ENCODE results near the gene CC2D1A. TPM values are rescaled to one million over a fixed set of nuclear protein-coding genes. Genes with fewer than 3 reads are reported as not detected.

The CC2D1A gene
- total and polyA plus RNA-seq, 2 experiments from 2014 or later = 15.8 to 20.6 TPM

DNA sequence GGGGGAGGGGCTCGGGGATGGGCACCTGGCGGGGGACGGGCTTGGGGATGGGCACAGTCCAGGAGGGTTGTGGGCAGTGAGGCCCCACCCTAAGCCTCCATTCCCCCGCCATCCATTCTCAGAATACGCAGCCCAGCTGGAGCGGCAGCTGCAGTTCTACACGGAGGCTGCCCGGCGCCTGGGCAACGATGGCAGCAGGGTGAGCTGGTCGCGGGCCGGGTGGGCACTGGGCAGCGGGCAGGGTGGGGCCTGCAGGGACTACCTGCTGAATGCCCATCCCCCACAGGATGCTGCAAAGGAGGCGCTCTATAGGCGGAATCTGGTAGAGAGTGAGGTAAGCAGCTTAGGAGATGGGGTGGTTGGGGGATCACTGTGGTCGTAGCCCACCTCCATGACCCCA, 24.0 kb downstream of the CC2D1A start:
- in situ Hi-C loops (cut with MboI) = no loop called here
- TF ChIP-seq EZH2phosphoT487 (IDR thresholded peaks at IDR 0.05; ENCODE audit: insufficient read depth, low read depth) (no peak), EZH2 (IDR thresholded peaks at IDR 0.05; ENCODE audit: insufficient read depth, poor library complexity, severe bottlenecking) (no peak)

DNA sequence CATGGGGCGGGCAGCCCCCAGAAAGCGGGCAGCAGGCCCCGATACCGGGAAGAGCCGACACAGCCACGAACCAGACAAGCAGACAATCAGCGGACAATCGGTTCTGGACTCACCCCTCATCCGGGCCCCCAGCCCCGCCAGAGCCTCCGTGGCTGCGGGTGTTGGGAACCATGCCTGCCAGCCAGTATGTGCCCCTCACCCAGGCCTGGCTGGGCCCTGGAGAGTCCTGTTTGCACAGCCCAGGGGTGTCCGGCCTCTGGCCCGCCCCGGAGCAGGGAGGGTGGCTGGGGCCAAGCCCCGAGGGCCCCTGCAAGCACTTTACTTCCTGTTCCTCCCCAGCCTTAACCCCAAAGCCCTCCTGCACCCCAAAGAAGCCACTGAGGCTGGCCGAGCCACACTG, 24.4 kb downstream of the CC2D1A start:
- H3K9me3 ChIP-seq (ENCODE audit: low read depth) = no peaks in the 10 kb centered on the region
- no peaks in the 10 kb centered on the region for H3F3A ChIP-seq (ENCODE audit: insufficient read depth)
- H3K4me2 ChIP-seq (ENCODE audit: unreplicated experiment) = no peak overlapping the region
- H3K4me1 ChIP-seq (ENCODE audit: insufficient read depth) = no peaks in the 10 kb centered on the region
- no peaks in the 10 kb centered on the region; the same call in 1 of the 2 replicates for H3K36me3 ChIP-seq (ENCODE audit: low read depth)
- H3K79me2 ChIP-seq (ENCODE audit: insufficient read depth) = no peaks in the 10 kb centered on the region
- 91% methylated on average over 15 to 17 of the region's 17 CpGs for WGBS, 2 experiments (ENCODE audit: low coverage in 1 of 2, low lambda C conversion rate in 2 of 2, missing lambda C conversion rate in 2 of 2)
- no peaks in the 10 kb centered on the region for H4K20me1 ChIP-seq (ENCODE audit: insufficient read depth)
- no peak overlapping the region for H3K27ac ChIP-seq
- DNase-seq = no peak
- no peak for TF ChIP-seq EZH2phosphoT487 (IDR thresholded peaks at IDR 0.05; ENCODE audit: insufficient read depth, low read depth)
- TF ChIP-seq EZH2 (IDR thresholded peaks at IDR 0.05; ENCODE audit: insufficient read depth, poor library complexity, severe bottlenecking) = no peak
- H3K9ac ChIP-seq = no peak overlapping the region
- H3K4me3 ChIP-seq = no peak overlapping the region
- no peaks in the 10 kb centered on the region for H3K9me2 ChIP-seq (ENCODE audit: insufficient read depth)
- no peaks in the 10 kb centered on the region for H3K27me3 ChIP-seq (replicated peaks; ENCODE audit: insufficient read depth)
- in situ Hi-C loops (cut with MboI) = no loop called here
- H2AFZ ChIP-seq = no peak overlapping the region

More for the DNA sequence above, 24.0 kb downstream of the CC2D1A start:
- Histone ChIP-seq H3K27ac (no peak overlapping the region), H3K36me3 (ENCODE audit: low read depth) (no peaks in the 10 kb centered on the region; the same call in 1 of the 2 replicates), H3K4me1 (ENCODE audit: insufficient read depth) (no peaks in the 10 kb centered on the region), H3K9ac (no peak overlapping the region), H2AFZ (no peak overlapping the region), H3K27me3 (replicated peaks; ENCODE audit: insufficient read depth) (no peaks in the 10 kb centered on the region), H3K4me2 (ENCODE audit: unreplicated experiment) (no peak overlapping the region), H4K20me1 (ENCODE audit: insufficient read depth) (no peaks in the 10 kb centered on the region), H3K79me2 (ENCODE audit: insufficient read depth) (no peaks in the 10 kb centered on the region), H3K9me3 (ENCODE audit: low read depth) (no peaks in the 10 kb centered on the region), H3F3A (ENCODE audit: insufficient read depth) (no peaks in the 10 kb centered on the region), H3K9me2 (ENCODE audit: insufficient read depth) (no peaks in the 10 kb centered on the region), H3K4me3 (no peak overlapping the region)
- no peak for DNase-seq
- WGBS, 2 experiments (ENCODE audit: low coverage in 1 of 2, low lambda C conversion rate in 2 of 2, missing lambda C conversion rate in 2 of 2) = 89 to 97% methylated on average over 12 to 17 of the region's 17 CpGs

DNA sequence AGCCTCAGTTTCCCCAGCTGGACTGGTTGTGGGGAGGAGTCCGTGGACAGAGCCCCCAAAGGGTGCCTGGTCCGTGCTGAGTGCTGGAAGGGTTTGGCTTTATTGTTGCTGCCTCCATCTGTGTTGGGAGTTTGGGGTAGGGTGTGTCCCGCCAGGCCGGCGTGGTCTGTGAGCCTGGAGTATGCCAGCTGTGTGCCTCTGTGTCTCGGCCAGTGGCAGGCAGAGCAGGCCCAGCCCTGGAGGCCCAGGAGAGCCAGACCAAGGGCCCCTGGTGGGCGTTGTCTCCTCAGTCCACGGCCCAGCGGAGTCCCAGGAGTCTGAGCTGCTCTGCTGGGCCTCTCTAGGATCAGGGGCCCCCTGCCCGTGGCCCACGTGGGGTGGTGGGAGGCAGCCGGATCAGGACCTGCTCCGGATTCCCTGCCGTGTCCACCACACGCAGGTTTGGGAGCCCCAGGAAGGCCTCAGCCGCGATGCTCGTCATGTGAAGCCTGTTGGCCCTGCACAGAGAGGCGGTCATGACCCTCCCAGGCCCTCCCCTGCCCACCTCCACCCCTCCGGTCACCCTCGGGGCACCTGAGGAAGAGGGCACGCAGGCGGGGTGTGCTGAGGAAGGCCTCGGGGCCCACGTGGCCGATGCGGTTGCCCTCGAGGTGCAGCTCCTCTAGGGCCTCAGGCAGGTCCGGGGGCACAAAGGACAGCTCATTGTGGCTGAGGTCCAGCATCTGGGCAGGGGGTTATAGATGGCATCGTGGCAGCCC, 25.6 kb downstream of the CC2D1A start:
- Histone ChIP-seq H3K9ac (no peak overlapping the region), H3F3A (ENCODE audit: insufficient read depth) (no peaks in the 10 kb centered on the region), H3K9me2 (ENCODE audit: insufficient read depth) (no peaks in the 10 kb centered on the region), H2AFZ (no peak overlapping the region), H3K36me3 (ENCODE audit: low read depth) (no peaks in the 10 kb centered on the region; the same call in 1 of the 2 replicates), H4K20me1 (ENCODE audit: insufficient read depth) (no peaks in the 10 kb centered on the region), H3K27ac (no peak overlapping the region), H3K79me2 (ENCODE audit: insufficient read depth) (no peaks in the 10 kb centered on the region), H3K4me1 (ENCODE audit: insufficient read depth) (no peaks in the 10 kb centered on the region), H3K4me3 (no peak overlapping the region), H3K27me3 (replicated peaks; ENCODE audit: insufficient read depth) (no peaks in the 10 kb centered on the region), H3K9me3 (ENCODE audit: low read depth) (no peaks in the 10 kb centered on the region), H3K4me2 (ENCODE audit: unreplicated experiment) (no peak overlapping the region)
- no peak for DNase-seq
- no peak for TF ChIP-seq EZH2 (IDR thresholded peaks at IDR 0.05; ENCODE audit: insufficient read depth, poor library complexity, severe bottlenecking)
- TF ChIP-seq EZH2phosphoT487 (IDR thresholded peaks at IDR 0.05; ENCODE audit: insufficient read depth, low read depth) = no peak
- in situ Hi-C loops (cut with MboI) = no loop called here
- 65 to 66% methylated on average over 26 to 30 of the region's 30 CpGs for whole genome bisulfite sequencing, 2 experiments (ENCODE audit: low coverage in 1 of 2, low lambda C conversion rate in 2 of 2, missing lambda C conversion rate in 2 of 2)

DNA sequence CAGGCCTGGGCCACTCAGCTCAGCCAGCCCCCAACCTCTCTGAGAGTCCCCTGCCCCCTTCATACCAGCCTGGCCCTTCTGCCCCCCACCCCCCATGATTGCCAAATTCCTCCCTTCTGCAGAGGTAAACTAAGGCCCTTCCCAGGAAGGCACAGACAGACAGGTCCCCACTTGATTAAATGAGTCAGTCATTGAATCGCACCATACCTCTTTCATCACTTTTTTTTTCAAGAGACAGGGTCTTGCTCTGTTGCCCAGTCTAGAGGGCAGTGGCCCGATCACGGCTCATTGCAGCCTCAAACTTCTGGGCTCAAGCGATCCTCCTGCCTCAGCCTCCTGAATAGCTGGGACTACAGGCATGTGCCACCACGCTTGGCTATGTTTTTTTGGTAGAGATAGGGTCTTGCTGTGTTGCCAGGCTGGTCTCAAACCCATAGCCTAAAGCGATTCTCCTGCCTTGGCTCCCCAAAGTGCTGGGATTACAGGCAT, 26.2 kb downstream of the CC2D1A start:
- H3K4me2 ChIP-seq (ENCODE audit: unreplicated experiment) = no peak overlapping the region
- no peaks in the 10 kb centered on the region for H4K20me1 ChIP-seq (ENCODE audit: insufficient read depth)
- no peak for DNase-seq
- no peaks in the 10 kb centered on the region for H3K9me3 ChIP-seq (ENCODE audit: low read depth)
- no peaks in the 10 kb centered on the region for H3K27me3 ChIP-seq (replicated peaks; ENCODE audit: insufficient read depth)
- H3K27ac ChIP-seq = no peak overlapping the region
- H3K4me1 ChIP-seq (ENCODE audit: insufficient read depth) = no peaks in the 10 kb centered on the region
- no peak overlapping the region for H2AFZ ChIP-seq
- H3K4me3 ChIP-seq = no peak overlapping the region
- H3F3A ChIP-seq (ENCODE audit: insufficient read depth) = no peaks in the 10 kb centered on the region
- TF ChIP-seq EZH2 (IDR thresholded peaks at IDR 0.05; ENCODE audit: insufficient read depth, poor library complexity, severe bottlenecking) = no peak
- no peak for TF ChIP-seq EZH2phosphoT487 (IDR thresholded peaks at IDR 0.05; ENCODE audit: insufficient read depth, low read depth)
- no peaks in the 10 kb centered on the region for H3K9me2 ChIP-seq (ENCODE audit: insufficient read depth)
- H3K36me3 ChIP-seq (ENCODE audit: low read depth) = no peaks in the 10 kb centered on the region; the same call in 1 of the 2 replicates
- in situ Hi-C loops (cut with MboI) = no loop called here
- no peaks in the 10 kb centered on the region for H3K79me2 ChIP-seq (ENCODE audit: insufficient read depth)
- WGBS, 2 experiments (ENCODE audit: low coverage in 1 of 2, low lambda C conversion rate in 2 of 2, missing lambda C conversion rate in 2 of 2) = 96 to 97% methylated on average over 6 of the region's 6 CpGs
- H3K9ac ChIP-seq = no peak overlapping the region
